GM15510 (cell line): ENCODE data around the gene MAGIX.

Experiments
- POLR2A ChIP-seq: IDR thresholded peaks from 3 replicates; pipeline ENCODE4 v1.6.1; 2011; ENCODE audit warnings: borderline replicate concordance; ENCODE audit not compliant: insufficient read length; ENCODE audit errors: extremely low read depth

MAGIX gene

GRCh38 chrX:49197543-49198087 is 35.1 kb downstream of the MAGIX start:
- no peak for TF ChIP-seq POLR2A

- no peak for TF ChIP-seq POLR2A
Observed at GRCh38 chrX:49198540-49199314, 36.2 kb downstream of the MAGIX start.

- TF ChIP-seq POLR2A: no peak
Observed at GRCh38 chrX:49199315-49199595, 36.7 kb downstream of the MAGIX start.

- peak; percentile 89 for TF ChIP-seq POLR2A
Observed at GRCh38 chrX:49199906-49200771, 37.6 kb downstream of the MAGIX start, which contains the start of gene SYP. Gene SYP (minus strand): TSS chrX:49200193. CDS start chrX:49200186, 7 bp downstream.

- TF ChIP-seq POLR2A: no peak
Observed at GRCh38 chrX:49202022-49202421, 39.5 kb downstream of the MAGIX start.

DNA sequence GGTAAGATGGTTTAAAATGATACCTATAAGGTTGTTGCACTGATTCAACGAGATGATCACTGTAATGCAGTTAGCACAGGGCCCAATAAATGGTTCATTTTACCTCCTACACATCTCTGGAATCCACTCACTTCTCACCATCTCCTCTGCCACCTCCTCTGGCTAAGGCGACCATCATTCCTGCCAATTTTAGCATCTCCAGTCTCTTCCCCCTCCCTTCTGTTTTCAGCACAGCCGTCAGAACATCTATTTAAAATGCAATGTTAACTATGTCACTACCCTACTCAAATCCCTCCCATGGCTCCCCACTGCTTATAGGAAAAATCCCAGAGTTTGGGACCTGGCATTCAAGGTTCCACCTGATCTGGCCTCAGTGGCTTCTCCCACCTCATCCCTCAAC is 41.0 kb downstream of the MAGIX start:
- no peak for TF ChIP-seq POLR2A

DNA sequence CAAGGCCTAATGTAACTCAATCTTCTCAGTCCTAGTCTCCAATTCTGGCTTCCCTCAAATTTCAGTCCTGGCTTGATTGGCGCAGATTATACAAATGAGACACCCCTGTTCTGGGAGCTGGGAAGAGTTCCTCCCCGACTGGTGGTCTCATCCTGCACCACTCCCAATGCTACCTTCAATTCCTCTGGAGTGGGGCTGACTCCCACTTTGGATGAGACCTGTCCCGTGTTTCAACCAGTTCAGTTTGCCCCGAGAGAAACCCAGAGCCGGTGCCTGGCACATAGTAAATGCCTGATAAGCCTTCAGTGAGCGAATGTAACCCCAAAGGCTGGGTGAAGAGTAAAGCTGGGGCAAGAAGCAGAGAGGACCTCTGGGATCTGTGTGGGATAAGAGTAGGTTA is 41.5 kb downstream of the MAGIX start:
- TF ChIP-seq POLR2A: no peak

GRCh38 chrX:49204709-49205108 is 42.2 kb downstream of the MAGIX start:
- no peak for TF ChIP-seq POLR2A

DNA sequence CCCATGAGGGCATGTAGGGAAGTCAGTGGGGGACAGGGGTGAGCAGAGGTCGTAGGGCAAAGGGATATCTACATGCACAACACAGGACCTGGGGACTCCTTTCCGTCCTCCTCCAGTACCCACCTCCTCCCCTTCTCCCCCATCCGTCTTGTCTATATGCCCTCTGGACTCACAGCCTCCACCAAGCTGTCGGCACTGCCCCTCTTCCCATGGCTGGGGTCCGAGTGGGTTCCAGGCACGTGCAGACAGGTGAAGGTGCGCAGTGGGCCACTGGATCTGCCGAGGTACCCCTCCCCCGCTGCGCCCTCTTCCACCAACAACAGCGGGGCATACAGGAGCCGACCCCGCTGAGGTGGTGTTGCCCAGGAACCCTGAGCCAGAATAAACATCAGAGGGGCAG is 42.9 kb downstream of the MAGIX start:
- TF ChIP-seq POLR2A: no peak

DNA sequence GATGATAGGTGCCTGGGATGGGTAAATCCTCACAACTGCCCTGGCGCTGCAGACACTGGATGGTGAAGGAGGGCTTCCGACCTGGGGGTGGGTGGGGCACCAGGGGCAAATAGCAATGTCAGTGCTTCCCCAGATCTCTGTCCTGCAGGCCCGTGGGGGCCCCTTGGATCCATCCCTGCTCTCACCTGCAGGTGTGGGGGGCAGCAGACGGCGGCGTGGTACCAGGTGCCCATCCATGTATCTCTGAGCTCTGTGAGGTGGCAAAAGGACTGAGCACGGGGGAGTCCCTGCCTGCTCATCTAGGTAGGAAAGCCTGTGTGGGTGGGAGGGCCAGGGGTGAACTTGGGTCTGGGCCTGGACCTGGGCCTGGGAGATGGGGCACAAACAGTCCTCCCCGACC is 44.0 kb downstream of the MAGIX start:
- no peak for TF ChIP-seq POLR2A

DNA sequence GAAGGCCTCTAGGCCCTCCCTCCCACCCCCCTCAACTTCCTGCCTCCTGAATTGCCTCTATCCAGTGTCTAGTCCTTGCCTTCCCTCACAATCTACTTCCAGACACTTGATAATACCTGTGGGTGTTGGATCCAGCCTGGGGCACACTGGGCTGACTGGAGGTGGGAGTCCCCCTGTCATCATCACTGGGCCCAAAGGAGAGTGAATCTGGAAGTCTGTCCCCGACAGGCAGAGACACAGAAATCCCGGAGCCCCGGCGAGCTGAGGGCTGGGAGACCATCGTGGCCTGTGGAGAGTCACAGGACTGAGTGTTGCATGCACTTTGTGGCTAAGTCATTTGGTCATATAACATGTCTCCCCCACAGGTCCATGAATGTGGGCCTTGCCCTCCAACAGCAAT is 45.8 kb downstream of the MAGIX start:
- no peak for TF ChIP-seq POLR2A

DNA sequence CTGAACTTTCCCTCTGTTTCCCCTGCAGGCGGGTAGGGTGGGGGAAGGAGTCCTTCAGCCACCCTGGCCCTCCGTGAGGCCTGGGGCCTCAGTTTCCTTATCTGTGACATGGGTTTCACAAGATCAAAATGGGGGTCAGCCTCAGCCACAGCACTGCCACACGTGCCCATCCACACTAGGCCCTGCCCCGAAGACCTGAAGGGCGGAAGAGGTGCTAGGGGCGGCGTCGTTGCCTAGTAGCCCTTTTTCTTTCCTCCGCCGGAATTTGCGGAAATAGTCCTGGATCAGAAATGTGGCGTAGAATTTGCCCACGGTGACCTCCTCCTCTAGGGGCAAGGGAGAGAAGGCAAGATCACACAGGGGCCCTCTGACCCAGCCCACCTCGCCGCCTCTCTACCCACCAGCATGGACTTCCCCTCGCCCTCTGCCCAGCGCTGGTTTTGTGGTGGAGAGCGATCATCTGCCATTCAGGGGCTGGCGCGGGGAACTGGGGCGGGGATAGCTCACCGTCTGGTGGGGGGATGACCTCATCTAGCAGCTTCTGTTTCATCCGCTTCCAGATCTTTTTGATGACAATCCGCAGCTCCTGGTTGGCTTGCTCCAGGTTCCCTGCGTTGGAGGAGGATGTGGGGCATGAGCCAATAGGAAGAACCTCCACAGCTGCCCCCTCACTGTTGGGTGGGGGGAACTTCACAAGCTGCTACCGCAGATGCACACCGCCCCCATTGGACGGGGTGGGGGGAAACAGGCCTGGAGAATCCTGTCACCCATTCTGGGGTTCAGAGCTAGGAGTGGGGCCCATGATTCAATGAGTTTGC is 47.1 kb downstream of the MAGIX start:
- TF ChIP-seq POLR2A: no peak

GRCh38 chrX:49210406-49210805 is 47.8 kb downstream of the MAGIX start:
- no peak for TF ChIP-seq POLR2A

- no peak for TF ChIP-seq POLR2A
Observed at GRCh38 chrX:49211074-49211473, 48.5 kb downstream of the MAGIX start.

- no peak for TF ChIP-seq POLR2A
Observed at GRCh38 chrX:49212209-49212608, 49.7 kb downstream of the MAGIX start.
